Right atrium auricular region (tissue), 2 donors: ENCODE data around the gene SUPT20HL2. TPM values are rescaled to one million over a fixed set of nuclear protein-coding genes. Genes with fewer than 3 reads are reported as not detected.
"Not testable (repeated sequence)": the region's sequence is repeated elsewhere in the genome, so short reads cannot be mapped to it uniquely, and the experiment has no call there.

ENCODE experiments used
- DNase-seq: peaks from one replicate; pipeline ENCODE4 v3.0.0-alpha.2; 2019; ENCODE audit warnings: low spot score
- H3K27ac ChIP-seq, 2 donors: fragments of 200-600 bp; sonication (generic); 1 replicate in 1 of 2; 2 replicates in 1 of 2; pipeline ENCODE4 v1.5.1; 2016 to 2019
- H3K27me3 ChIP-seq, 2 donors: fragments of 200-600 bp; sonication (generic); one replicate each; pipeline versions ENCODE4 v1.5.1 to v1.6.0; 2017 to 2019
- H3K36me3 ChIP-seq: fragments of 200-600 bp; sonication (generic); one replicate; pipeline ENCODE4 v1.5.1; 2016
- H3K4me1 ChIP-seq, 2 donors: fragments of 200-600 bp; sonication (generic); one replicate each; pipeline versions ENCODE4 v1.5.1 to v1.6.0; 2017 to 2019
- H3K4me3 ChIP-seq, 2 donors: fragments of 200-600 bp; sonication (generic); 1 replicate in 1 of 2; 2 replicates in 1 of 2; pipeline ENCODE4 v1.5.1; 2017 to 2019; ENCODE audit warnings: mild to moderate bottlenecking in 1 of 2, moderate library complexity in 1 of 2
- H3K9me3 ChIP-seq, 2 donors: fragments of 200-600 bp; sonication (generic); one replicate each; pipeline ENCODE4 v1.5.1; 2019
- CTCF ChIP-seq, 2 donors: fragments of 200-600 bp; sonication (generic); IDR thresholded peaks; one replicate each; pipeline ENCODE4 v1.5.1; 2019; ENCODE audit warnings: antibody characterized with exemption in 2 of 2
- total RNA-seq, 2 donors: library from RNA; depleted of rRNA; stranded (reverse); fragments of >200 nt; gene quantifications; one replicate each; pipeline ENCODE4 v1.1.0, GENCODE V29; 2016

SUPT20HL2 gene
- total RNA-seq, 2 donors from 2014 or later, result not detected

- Histone ChIP-seq H3K27ac (no peak overlapping the region), H3K36me3 (no peaks in the 10 kb centered on the region), H3K27me3 (no peaks in the 10 kb centered on the region), H3K9me3 (no peaks in the 10 kb centered on the region), H3K4me1 (no peaks in the 10 kb centered on the region), H3K4me3 (no peak overlapping the region)
- TF ChIP-seq CTCF (IDR thresholded peaks at IDR 0.05), result no peak
- DNase-seq, result no peak
Measured at GRCh38 chrX:24316111-24316510, 2.2 kb upstream of the SUPT20HL2 start.

GRCh38 chrX:24312249-24312607, 1.6 kb downstream of the SUPT20HL2 start:
- H3K36me3 ChIP-seq, H3K4me3 ChIP-seq, H3K27me3 ChIP-seq, DNase-seq, H3K9me3 ChIP-seq, H3K4me1 ChIP-seq, H3K27ac ChIP-seq: not testable (repeated sequence)

- not testable (repeated sequence) for H3K27me3 ChIP-seq, H3K9me3 ChIP-seq, H3K4me3 ChIP-seq, DNase-seq, H3K27ac ChIP-seq, H3K4me1 ChIP-seq, H3K36me3 ChIP-seq
Measured at GRCh38 chrX:24311507-24312248, 2.2 kb downstream of the SUPT20HL2 start.

- not testable (repeated sequence) for H3K27ac ChIP-seq, DNase-seq, H3K9me3 ChIP-seq, H3K36me3 ChIP-seq, H3K27me3 ChIP-seq, H3K4me1 ChIP-seq, H3K4me3 ChIP-seq
Measured at GRCh38 chrX:24310916-24311315, 3.0 kb downstream of the SUPT20HL2 start.

- H3K9me3 ChIP-seq, H3K36me3 ChIP-seq, H3K27me3 ChIP-seq, H3K4me3 ChIP-seq, DNase-seq, H3K4me1 ChIP-seq, H3K27ac ChIP-seq: not testable (repeated sequence)
Measured at GRCh38 chrX:24309580-24310374, 4.1 kb downstream of the SUPT20HL2 start.

GRCh38 chrX:24308803-24309202, 5.1 kb downstream of the SUPT20HL2 start:
- not testable (repeated sequence) for H3K4me1 ChIP-seq, DNase-seq, H3K9me3 ChIP-seq, H3K27me3 ChIP-seq, H3K27ac ChIP-seq, H3K4me3 ChIP-seq, H3K36me3 ChIP-seq

GRCh38 chrX:24306440-24306839, 7.4 kb downstream of the SUPT20HL2 start:
- Histone ChIP-seq H3K9me3 (no peaks in the 10 kb centered on the region), H3K36me3 (no peaks in the 10 kb centered on the region), H3K4me1 (no peaks in the 10 kb centered on the region), H3K27ac (no peak overlapping the region), H3K27me3 (no peaks in the 10 kb centered on the region), H3K4me3 (no peak overlapping the region)
- no peak for TF ChIP-seq CTCF (IDR thresholded peaks at IDR 0.05)
- DNase-seq, result no peak

- H3K27ac ChIP-seq, result no peak overlapping the region
- no peak for DNase-seq
- no peak for TF ChIP-seq CTCF (IDR thresholded peaks at IDR 0.05)
Measured at GRCh38 chrX:24305905-24306304, 8.0 kb downstream of the SUPT20HL2 start.

More at GRCh38 chrX:24305905-24306304, 8.0 kb downstream of the SUPT20HL2 start:
- no peaks in the 10 kb centered on the region for H3K4me1 ChIP-seq
- H3K27me3 ChIP-seq, result no peaks in the 10 kb centered on the region
- no peak overlapping the region for H3K4me3 ChIP-seq
- H3K36me3 ChIP-seq, result no peaks in the 10 kb centered on the region
- H3K9me3 ChIP-seq, result no peaks in the 10 kb centered on the region
